Neutrophil (primary cell): ENCODE results near the gene SETBP1.
"Not testable (repeated sequence)": the region's sequence is repeated elsewhere in the genome, so short reads cannot be mapped to it uniquely, and the experiment has no call there.

Experiments
- H3K27ac ChIP-seq: fragments of 200-600 bp; sonication (generic); 2 replicates; pipeline ENCODE4 v1.5.1; 2016; ENCODE audit warnings: mild to moderate bottlenecking, moderate library complexity
- H3K27me3 ChIP-seq: fragments of 200-600 bp; sonication (generic); 2 replicates; pipeline ENCODE4 v1.6.0; 2016; ENCODE audit warnings: mild to moderate bottlenecking
- H3K36me3 ChIP-seq: fragments of 200-600 bp; sonication (generic); 2 replicates; pipeline ENCODE4 v1.5.1; 2017
- H3K4me1 ChIP-seq, 2 experiments: fragments of 200-600 bp in 1 of 2; sonication (generic) in 1 of 2; 1 replicate in 1 of 2; 2 replicates in 1 of 2; pipeline versions ENCODE4 v1.5.1 to v1.6.1; 2013 to 2016; ENCODE audit warnings: low read depth in 1 of 2, low read length in 1 of 2, mild to moderate bottlenecking in 1 of 2, moderate library complexity in 1 of 2; ENCODE audit not compliant: control insufficient read depth in 1 of 2, insufficient read depth in 1 of 2
- H3K4me3 ChIP-seq, 2 experiments: fragments of 200-600 bp in 1 of 2; sonication (generic) in 1 of 2; 1 replicate in 1 of 2; 2 replicates in 1 of 2; pipeline ENCODE4 v1.5.1; 2013 to 2016; ENCODE audit warnings: low read depth in 1 of 2, low read length in 1 of 2, mild to moderate bottlenecking in 1 of 2, moderate library complexity in 1 of 2
- H3K9me3 ChIP-seq: fragments of 200-600 bp; sonication (generic); 2 replicates; pipeline ENCODE4 v1.5.1; 2016
- CTCF ChIP-seq: fragments of 200-600 bp; sonication (generic); IDR thresholded peaks from 2 replicates; pipeline ENCODE4 v1.5.1; 2016; ENCODE audit warnings: antibody characterized with exemption

The SETBP1 gene

GRCh38 chr18:44798433-44799048 is 117.9 kb downstream of the SETBP1 start:
- no peaks in the 10 kb centered on the region for H3K27me3 ChIP-seq
- no peaks in the 10 kb centered on the region for H3K4me1 ChIP-seq
- no peak overlapping the region for H3K27ac ChIP-seq
- no peaks in the 10 kb centered on the region for H3K9me3 ChIP-seq
- H3K36me3 ChIP-seq, result no peaks in the 10 kb centered on the region
- TF ChIP-seq CTCF, result no peak
- H3K4me3 ChIP-seq, result no peak overlapping the region

DNA sequence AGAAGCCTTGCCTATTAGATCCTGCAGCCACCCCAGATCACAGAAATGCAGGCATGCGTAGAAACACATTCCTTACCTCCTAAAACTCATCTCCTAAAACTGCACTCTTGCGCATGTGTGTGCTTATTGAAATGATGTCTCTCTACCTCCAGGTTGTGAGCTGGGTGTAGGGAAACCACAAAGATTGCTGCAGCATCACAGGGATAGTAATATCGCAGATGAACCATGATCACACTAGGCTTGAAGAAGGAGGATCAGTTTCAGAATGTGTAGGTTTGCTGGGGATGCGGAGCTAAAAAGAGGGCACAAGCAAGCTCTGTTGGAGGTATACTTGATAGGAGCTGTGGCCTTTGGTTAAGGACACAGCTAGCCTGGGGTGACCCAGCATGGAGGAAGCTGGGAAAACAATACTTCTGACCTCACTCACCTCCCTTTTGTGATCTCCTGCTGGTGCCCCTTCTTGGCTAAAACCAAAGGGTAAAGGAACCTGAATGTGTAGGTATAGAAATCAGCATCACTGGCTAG is 118.8 kb downstream of the SETBP1 start:
- Histone ChIP-seq H3K9me3 (no peaks in the 10 kb centered on the region), H3K27me3 (no peaks in the 10 kb centered on the region), H3K27ac (no peak overlapping the region), H3K4me1 (no peaks in the 10 kb centered on the region), H3K36me3 (no peaks in the 10 kb centered on the region), H3K4me3 (no peak overlapping the region)
- no peak for TF ChIP-seq CTCF

DNA sequence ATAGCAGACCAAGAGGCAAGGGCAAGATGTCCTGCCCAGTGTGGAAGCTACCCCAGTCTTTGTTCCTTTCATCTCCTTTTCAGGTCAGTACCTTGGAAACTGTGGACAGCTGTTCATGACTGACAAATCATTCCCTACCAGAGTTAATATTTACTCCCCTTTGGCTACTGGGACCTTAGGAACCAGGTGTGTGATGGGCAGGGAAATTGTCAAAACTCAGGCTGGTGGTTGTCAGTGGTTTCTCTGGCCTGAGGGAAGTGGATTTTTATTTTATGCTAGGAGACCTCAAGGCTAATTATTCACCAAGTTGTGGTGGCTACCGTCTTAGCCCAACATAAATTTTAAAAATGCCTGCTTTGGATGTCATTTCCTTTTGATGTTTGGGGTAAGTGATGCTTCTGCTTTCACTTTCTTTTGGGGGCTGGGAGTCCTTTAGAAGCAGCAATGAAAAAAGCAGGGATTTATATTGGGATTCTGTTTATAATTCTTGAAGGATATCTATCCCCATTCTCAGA is 119.3 kb downstream of the SETBP1 start:
- Histone ChIP-seq H3K36me3 (no peaks in the 10 kb centered on the region), H3K27ac (no peak overlapping the region), H3K9me3 (no peaks in the 10 kb centered on the region), H3K27me3 (no peaks in the 10 kb centered on the region), H3K4me3 (no peak overlapping the region), H3K4me1 (no peaks in the 10 kb centered on the region)
- no peak for TF ChIP-seq CTCF

DNA sequence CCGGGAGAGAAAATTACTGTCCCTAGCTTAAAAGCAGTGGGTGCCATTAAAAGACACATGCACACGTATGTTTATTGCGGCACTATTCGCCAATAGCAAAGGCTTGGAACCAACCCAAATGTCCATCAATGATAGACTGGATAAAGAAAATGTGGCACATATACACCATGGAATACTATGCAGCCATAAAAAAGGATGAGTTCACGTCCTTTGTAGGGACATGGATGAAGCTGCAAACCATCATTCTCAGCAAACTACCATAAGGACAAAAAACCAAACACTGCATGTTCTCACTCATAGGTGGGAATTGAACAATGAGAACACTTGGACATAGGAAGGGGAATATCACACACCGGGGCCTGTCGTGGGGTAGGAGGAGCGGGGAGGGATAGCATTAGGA is 120.1 kb downstream of the SETBP1 start:
- not testable (repeated sequence) for H3K4me3 ChIP-seq, H3K9me3 ChIP-seq, H3K36me3 ChIP-seq, H3K27me3 ChIP-seq, H3K27ac ChIP-seq, H3K4me1 ChIP-seq

DNA sequence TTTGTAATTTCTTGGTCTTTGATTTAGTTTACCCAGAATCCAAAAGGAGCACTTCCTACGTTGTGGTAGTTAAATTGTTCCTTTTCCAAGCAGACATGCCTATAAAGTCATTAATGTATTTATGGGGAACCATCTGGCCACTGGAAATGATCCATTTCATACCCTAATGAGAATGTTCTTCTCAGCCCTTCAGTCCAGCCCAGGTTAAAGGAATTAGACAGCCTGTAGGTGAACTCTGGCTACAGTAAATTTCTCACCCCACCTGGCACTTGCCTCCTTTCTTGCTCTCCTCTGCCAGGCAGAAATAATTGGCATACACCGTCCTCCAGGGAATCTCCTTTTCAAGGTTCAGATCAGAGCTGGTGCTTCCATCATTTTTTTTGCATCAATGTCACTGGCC is 121.1 kb downstream of the SETBP1 start:
- Histone ChIP-seq H3K4me1 (no peaks in the 10 kb centered on the region), H3K36me3 (no peaks in the 10 kb centered on the region), H3K9me3 (no peaks in the 10 kb centered on the region), H3K27me3 (no peaks in the 10 kb centered on the region), H3K4me3 (no peak overlapping the region), H3K27ac (no peak overlapping the region)
- TF ChIP-seq CTCF, result no peak

DNA sequence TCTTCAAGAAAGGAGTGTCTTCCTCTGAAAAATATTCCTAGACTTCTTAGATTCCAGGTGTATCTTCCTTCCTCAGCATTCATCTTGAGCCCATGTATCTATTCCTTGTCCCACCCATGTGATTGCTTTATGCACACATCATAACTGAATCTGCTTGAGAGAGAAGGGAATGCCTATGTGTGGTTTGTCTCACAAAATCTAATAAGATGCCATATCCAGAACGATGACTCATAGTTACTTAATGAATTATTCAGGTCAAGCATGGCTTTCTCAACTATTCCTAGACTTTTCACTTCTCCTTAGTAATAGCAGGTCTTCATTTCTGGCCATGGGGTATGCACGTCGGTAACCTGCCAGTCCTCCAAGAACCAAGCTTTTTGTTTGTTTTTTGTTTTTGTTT is 121.8 kb downstream of the SETBP1 start:
- TF ChIP-seq CTCF, result no peak
- H3K36me3 ChIP-seq, result no peaks in the 10 kb centered on the region
- H3K4me1 ChIP-seq, result no peaks in the 10 kb centered on the region
- no peaks in the 10 kb centered on the region for H3K9me3 ChIP-seq
- H3K27me3 ChIP-seq, result no peaks in the 10 kb centered on the region
- H3K27ac ChIP-seq, result no peak overlapping the region
- no peak overlapping the region for H3K4me3 ChIP-seq
